Activated naive CD4-positive, alpha-beta T cell treated with anti-CD3 and anti-CD28 coated beads, Interleukin-2, amount 10 ng/mL, durations not matched to agents 7 days and 5 days (primary cell): ENCODE results near the gene MED13L.
"Not testable (repeated sequence)": the region's sequence is repeated elsewhere in the genome, so short reads cannot be mapped to it uniquely, and the experiment has no call there.

Experiments
- CTCF ChIA-PET: fragments of 350-600 bp; sonication (Branson Sonifier 250); formaldehyde crosslinking; loops from one replicate; lab custom pipeline; 2021; ENCODE audit warnings: antibody characterized with exemption; lab: Charles Lee
- DNase-seq: peaks from one replicate; pipeline ENCODE4 v3.0.0-alpha.2; 2020
- H3K27ac Mint-ChIP-seq: one replicate; pipeline ENCODE4 v1.8.0; 2021; ENCODE audit warnings: mild to moderate bottlenecking, moderate library complexity, mixed read lengths
- H3K27me3 Mint-ChIP-seq: one replicate; pipeline ENCODE4 v1.8.0; 2021; ENCODE audit warnings: mild to moderate bottlenecking, mixed read lengths
- H3K36me3 Mint-ChIP-seq: one replicate; pipeline ENCODE4 v1.8.0; 2021; ENCODE audit warnings: mixed read lengths
- H3K4me1 Mint-ChIP-seq: one replicate; pipeline ENCODE4 v1.8.0; 2021; ENCODE audit warnings: mixed read lengths
- H3K4me3 Mint-ChIP-seq: one replicate; pipeline ENCODE4 v1.8.0; 2021; ENCODE audit warnings: mild to moderate bottlenecking, moderate library complexity, mixed read lengths
- H3K9me3 Mint-ChIP-seq: one replicate; pipeline ENCODE4 v1.8.0; 2021; ENCODE audit warnings: mixed read lengths

Gene MED13L

DNA sequence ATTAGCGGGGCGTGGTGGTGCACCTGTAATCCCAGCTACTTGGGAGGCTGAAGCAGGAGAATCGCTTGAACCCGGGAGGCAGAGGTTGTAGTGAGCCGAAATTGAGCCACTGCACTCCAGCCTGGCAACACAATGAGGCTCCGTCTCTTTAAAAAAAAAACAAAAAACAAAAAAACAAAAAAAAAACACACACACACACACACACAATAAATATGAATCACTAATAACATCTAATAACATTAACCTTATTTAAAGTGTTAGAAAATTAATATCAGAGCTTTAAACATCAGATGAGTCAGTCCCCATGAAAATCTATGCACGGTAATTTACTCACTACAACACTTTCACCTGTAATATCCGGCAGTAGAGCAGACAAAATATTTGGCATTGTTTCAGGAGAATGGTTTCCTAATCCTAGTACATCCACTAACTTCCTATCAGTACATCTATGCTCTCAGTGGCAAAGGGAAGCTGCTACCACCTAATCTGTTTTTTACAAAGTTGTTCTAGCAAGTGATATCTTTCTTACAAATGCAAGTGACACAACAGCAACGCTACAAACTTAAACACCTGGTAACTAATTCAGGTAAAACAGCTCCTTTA is 36.2 kb downstream of the MED13L start:
- peaks cover 1% of the 10 kb centered on the region for H3K36me3 Mint-ChIP-seq
- no peak for DNase-seq
- CTCF ChIA-PET: interaction anchor here (0.5 kb wide), 1 partner anchor 117 kb away, joined by 3 read pairs; no protein-coding TSS in a partner anchor
- H3K27me3 Mint-ChIP-seq: no peaks in the 10 kb centered on the region
- H3K4me3 Mint-ChIP-seq: no peak overlapping the region
- peaks cover 43% of the 10 kb centered on the region for H3K4me1 Mint-ChIP-seq
- no peaks in the 10 kb centered on the region for H3K9me3 Mint-ChIP-seq
- H3K27ac Mint-ChIP-seq: no peak overlapping the region

DNA sequence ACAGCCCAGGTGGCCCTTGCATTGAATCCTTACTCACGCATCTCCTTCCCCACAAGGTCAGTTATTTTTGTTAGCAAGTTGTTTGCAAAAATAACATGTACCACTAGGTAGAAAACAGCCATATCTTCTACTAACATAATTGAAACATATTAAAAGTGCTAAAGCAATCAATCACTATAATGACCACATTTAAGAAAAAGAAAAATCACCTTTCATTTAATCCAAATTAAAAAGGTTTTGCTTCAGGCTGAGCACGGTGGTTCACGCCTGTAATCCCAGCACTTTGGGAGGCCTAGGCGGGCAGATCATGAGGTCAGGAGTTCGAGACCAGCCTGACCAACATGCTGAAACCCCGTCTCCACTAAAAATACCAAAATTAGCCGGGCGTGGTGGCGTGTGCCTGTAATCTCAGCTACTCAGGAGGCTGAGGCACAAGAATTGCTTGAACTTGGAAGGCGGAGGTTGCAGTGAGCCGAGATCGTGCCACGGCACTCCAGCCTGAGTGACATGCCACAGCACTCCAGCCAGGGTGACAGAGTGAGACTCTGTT is 38.8 kb downstream of the MED13L start:
- not testable (repeated sequence) for H3K4me3 Mint-ChIP-seq, DNase-seq, H3K27ac Mint-ChIP-seq, H3K27me3 Mint-ChIP-seq, H3K36me3 Mint-ChIP-seq, H3K9me3 Mint-ChIP-seq
- peaks cover 27% of the 10 kb centered on the region for H3K4me1 Mint-ChIP-seq
- CTCF ChIA-PET: interaction anchor here (0.7 to 3.6 kb wide), 4 partner anchors 37 to 371 kb away, joined by 3 to 28 read pairs (median 4); no protein-coding TSS in a partner anchor

DNA sequence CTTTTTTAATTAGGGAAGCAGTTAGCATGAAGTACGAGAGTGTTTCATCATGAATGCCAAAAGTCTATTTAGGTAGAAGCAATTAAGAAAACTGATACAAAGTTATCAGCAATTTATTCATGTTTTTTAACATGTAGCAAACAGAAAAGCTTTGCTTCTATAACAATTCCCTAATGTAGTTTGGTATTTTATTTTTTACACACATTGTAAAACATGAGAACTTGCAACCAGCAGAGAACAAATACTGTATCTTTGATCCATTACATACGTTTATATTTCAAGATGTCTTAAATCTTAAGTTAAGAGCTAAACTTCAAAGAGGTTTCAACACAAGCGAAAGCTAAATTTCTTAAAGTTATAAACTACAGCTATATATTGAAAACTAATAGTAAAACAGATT is 39.3 kb downstream of the MED13L start:
- H3K27me3 Mint-ChIP-seq: no peaks in the 10 kb centered on the region

DNA sequence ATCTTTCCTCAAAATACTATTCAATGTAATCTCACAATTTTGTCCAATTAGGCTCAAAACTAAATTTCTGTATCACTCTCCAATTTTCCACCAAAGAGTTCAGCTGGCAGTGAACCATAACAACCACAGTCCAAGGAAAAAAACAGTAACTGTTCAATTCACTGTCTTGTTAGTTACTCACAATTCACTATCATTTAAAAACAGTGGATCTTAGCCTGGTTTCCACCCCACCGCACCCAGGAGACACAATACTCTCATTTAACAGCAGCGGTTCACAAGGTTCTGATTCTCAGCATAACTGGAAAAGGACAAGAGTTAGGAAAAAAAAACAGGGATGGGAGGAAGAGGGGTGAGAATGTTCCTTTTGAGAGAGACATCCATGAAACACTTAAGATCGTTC is 40.5 kb downstream of the MED13L start:
- CTCF ChIA-PET: interaction anchor here (1.0 to 3.6 kb wide), 7 partner anchors 21 to 239 kb away, joined by 3 to 28 read pairs (median 6); no protein-coding TSS in a partner anchor
- Mint-ChIP-seq H3K27ac (no peak overlapping the region), H3K9me3 (no peaks in the 10 kb centered on the region), H3K27me3 (no peaks in the 10 kb centered on the region), H3K4me3 (no peak overlapping the region), H3K36me3 (peaks cover 3% of the 10 kb centered on the region), H3K4me1 (peaks cover 23% of the 10 kb centered on the region)
- DNase-seq: no peak

More for the DNA sequence above, 39.3 kb downstream of the MED13L start:
- Mint-ChIP-seq H3K9me3 (no peaks in the 10 kb centered on the region), H3K27ac (no peak overlapping the region), H3K36me3 (peaks cover 3% of the 10 kb centered on the region), H3K4me1 (peaks cover 23% of the 10 kb centered on the region), H3K4me3 (no peak overlapping the region)
- DNase-seq: no peak
- CTCF ChIA-PET: interaction anchor here (1.0 to 3.6 kb wide), 4 partner anchors 37 to 223 kb away, joined by 3 to 28 read pairs (median 4); no protein-coding TSS in a partner anchor

DNA sequence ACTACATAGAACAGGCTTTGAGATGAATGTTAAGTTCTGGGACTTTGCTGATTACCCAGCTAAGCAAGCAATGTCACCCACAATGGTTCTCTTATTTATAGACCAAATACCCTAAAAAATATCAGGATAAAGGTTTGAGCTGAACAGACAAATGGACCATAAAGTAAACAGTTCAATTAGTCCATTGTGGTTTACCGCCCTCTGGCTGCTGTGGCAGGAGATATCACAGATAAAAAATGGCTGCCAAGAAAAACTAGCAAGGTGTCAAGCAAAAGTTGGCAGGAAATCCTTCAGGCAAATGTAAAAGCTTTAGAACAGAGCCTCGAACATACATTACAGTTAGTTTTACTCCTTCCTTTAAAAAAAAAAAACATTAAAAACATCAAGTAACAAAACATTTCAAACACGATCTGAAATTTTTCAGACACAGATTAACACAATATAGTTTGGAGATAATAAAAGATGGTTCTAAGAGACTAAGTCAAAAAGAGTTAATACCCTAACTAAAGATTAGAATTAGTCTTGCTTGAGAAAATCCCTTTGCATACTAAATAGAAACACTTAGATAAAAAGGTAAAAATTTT is 41.3 kb downstream of the MED13L start:
- peak; percentile 62 for DNase-seq
- peaks cover 3% of the 10 kb centered on the region for H3K36me3 Mint-ChIP-seq
- no peaks in the 10 kb centered on the region for H3K9me3 Mint-ChIP-seq
- peaks cover 21% of the 10 kb centered on the region for H3K4me1 Mint-ChIP-seq
- peak overlapping the region; percentile 68 for H3K27ac Mint-ChIP-seq
- no peak overlapping the region for H3K4me3 Mint-ChIP-seq
- CTCF ChIA-PET: interaction anchor here (0.6 to 3.6 kb wide), 29 partner anchors 8 to 473 kb away, joined by 3 to 28 read pairs (median 4); no protein-coding TSS in a partner anchor
- H3K27me3 Mint-ChIP-seq: no peaks in the 10 kb centered on the region

DNA sequence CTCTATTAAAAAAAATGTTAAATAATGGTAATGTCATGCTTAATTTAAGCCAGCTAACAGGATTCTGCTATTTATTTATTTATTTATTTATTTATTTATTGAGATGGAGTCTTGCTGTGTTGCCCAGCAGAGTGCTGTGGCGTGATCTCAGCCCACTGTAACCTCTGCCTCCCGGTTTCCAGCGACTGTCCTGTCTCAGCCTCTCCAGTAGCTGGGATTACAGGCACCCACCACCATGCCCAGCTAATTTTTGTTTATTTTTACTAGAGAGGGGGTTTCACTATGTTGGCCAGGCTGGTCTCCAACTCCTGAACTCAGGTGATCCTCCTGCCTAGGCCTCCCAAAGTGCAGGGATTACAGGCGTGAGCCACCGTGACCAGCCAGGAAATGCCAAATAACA is 43.3 kb downstream of the MED13L start:
- CTCF ChIA-PET: interaction anchor here (1.3 kb wide), 1 partner anchor 93 kb away, joined by 6 read pairs; no protein-coding TSS in a partner anchor

DNA sequence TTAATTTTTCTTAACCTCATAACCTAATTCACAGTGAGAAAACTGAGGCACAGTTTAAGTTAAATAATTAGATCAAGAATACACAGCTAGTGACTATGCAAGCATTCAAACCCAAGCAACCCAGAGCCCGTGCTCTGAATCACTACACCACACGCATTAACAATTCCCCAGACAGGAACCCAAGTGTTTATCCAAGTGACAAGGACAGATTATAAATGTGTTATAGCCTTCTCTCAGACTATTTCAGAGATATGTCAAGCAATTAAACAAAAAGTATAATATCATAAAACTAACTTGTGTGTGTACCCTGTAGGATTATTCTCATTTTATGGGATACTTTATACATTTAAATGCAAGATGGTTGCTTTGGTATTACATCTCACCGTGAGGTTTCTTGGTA is 43.8 kb downstream of the MED13L start:
- Mint-ChIP-seq H3K27me3 (no peaks in the 10 kb centered on the region), H3K4me1 (peaks cover 21% of the 10 kb centered on the region), H3K9me3 (no peaks in the 10 kb centered on the region), H3K27ac (no peak overlapping the region), H3K4me3 (no peak overlapping the region), H3K36me3 (peaks cover 6% of the 10 kb centered on the region)
- no peak for DNase-seq
- CTCF ChIA-PET: interaction anchor here (1.3 kb wide), 1 partner anchor 92 kb away, joined by 6 read pairs; no protein-coding TSS in a partner anchor

More for the DNA sequence above, 43.3 kb downstream of the MED13L start:
- H3K27me3 Mint-ChIP-seq, H3K36me3 Mint-ChIP-seq, H3K27ac Mint-ChIP-seq, H3K9me3 Mint-ChIP-seq, H3K4me3 Mint-ChIP-seq, DNase-seq: not testable (repeated sequence)
- H3K4me1 Mint-ChIP-seq: peaks cover 21% of the 10 kb centered on the region

DNA sequence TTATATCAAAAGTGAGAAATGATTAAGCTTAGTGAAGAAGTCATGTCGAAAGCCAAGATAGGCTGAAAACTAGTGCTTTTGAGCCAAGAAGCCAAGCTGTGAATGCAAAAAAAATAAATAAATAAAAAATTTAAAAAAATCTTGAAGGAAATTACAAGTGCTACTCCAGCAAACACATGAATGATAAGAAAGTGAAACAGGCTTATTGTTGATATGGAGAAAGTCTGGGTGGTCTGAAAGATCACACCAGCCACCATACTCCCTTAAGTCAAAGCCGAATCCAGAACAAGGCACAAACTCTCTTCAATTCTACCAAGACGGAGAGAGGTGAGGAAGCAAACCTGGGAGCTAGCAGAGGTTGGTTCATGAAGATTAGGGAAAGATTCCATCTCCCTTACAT is 49.7 kb downstream of the MED13L start:
- H3K36me3 Mint-ChIP-seq: peaks cover 14% of the 10 kb centered on the region
- no peak for DNase-seq
- no peaks in the 10 kb centered on the region for H3K9me3 Mint-ChIP-seq
- no peak overlapping the region for H3K27ac Mint-ChIP-seq
- CTCF ChIA-PET: interaction anchor here (1.1 kb wide), 1 partner anchor 9 kb away, joined by 3 read pairs; no protein-coding TSS in a partner anchor
- no peak overlapping the region for H3K4me3 Mint-ChIP-seq
- H3K4me1 Mint-ChIP-seq: no peaks in the 10 kb centered on the region
- no peaks in the 10 kb centered on the region for H3K27me3 Mint-ChIP-seq

DNA sequence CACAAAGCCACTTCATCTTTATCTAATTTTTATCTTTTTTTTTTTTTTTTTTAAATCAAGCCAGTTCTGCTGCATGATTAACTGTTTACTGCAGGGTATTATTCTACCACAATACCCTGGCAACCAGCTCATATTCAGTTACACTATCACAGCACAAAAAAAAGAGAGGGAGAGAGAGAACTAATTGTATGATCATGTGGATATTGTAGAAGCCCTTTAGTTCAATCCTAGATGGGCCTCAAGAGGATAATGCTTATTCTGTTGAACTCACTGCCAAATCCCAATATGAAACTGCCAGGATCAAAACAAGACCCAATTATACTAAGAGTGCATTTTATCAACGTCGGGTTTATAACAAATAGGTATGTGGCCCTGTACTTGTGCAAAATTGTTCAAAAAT is 51.5 kb downstream of the MED13L start:
- Mint-ChIP-seq H3K4me3 (no peak overlapping the region), H3K9me3 (no peaks in the 10 kb centered on the region), H3K36me3 (peaks cover 13% of the 10 kb centered on the region), H3K27me3 (no peaks in the 10 kb centered on the region), H3K27ac (no peak overlapping the region), H3K4me1 (no peaks in the 10 kb centered on the region)
- DNase-seq: no peak
- CTCF ChIA-PET: interaction anchor here (0.7 kb wide), 1 partner anchor 942 kb away, joined by 3 read pairs; no protein-coding TSS in a partner anchor

DNA sequence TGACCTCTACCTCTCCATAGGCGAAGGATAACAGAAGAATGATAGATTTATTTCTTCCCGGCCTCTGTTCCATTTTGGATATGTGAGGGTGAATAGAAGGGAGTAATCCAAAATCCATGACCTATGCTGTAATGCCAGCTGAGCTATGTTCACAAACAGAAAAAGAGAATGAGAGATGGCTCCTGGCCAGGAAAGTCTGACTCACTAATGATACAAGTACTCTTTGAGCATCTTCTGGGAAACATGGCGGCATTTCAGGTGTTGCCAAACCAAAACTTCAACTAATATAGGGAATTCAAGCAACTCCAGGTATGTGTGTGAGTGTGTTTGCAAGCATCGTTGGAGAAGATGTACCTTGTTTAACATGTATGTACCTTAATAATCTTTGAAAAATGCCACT is 55.1 kb downstream of the MED13L start:
- no peak overlapping the region for H3K27ac Mint-ChIP-seq
- no peak overlapping the region for H3K4me3 Mint-ChIP-seq
- CTCF ChIA-PET: interaction anchor here (1.1 kb wide), 1 partner anchor 14 kb away, joined by 3 read pairs; no protein-coding TSS in a partner anchor
- H3K4me1 Mint-ChIP-seq: no peaks in the 10 kb centered on the region
- H3K36me3 Mint-ChIP-seq: peaks cover 7% of the 10 kb centered on the region
- H3K27me3 Mint-ChIP-seq: no peaks in the 10 kb centered on the region
- no peaks in the 10 kb centered on the region for H3K9me3 Mint-ChIP-seq
- no peak for DNase-seq

DNA sequence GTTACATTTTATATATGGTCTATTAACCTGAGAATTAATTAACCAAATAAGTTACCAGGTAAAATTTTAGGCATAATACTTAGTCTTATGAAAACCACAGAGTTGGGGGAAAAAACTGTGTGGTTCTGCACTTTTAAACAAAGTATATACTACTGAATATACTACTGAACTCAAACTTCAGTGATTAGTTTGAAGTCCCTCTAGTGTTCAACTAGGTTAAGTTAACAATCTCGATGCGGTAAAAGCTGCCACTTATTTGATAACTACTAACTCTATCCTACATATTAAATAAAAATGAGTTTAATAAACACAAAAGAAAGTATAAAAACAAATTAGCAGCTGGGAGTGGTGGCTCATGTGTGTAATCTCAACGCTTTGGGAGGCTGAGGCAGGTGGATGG is 56.7 kb downstream of the MED13L start:
- Mint-ChIP-seq H3K36me3 (peaks cover 2% of the 10 kb centered on the region), H3K4me3 (no peak overlapping the region), H3K4me1 (no peaks in the 10 kb centered on the region), H3K9me3 (no peaks in the 10 kb centered on the region), H3K27me3 (no peaks in the 10 kb centered on the region), H3K27ac (no peak overlapping the region)
- no peak for DNase-seq
- CTCF ChIA-PET: interaction anchor here (0.6 kb wide), 1 partner anchor 221 kb away, joined by 3 read pairs; no protein-coding TSS in a partner anchor

DNA sequence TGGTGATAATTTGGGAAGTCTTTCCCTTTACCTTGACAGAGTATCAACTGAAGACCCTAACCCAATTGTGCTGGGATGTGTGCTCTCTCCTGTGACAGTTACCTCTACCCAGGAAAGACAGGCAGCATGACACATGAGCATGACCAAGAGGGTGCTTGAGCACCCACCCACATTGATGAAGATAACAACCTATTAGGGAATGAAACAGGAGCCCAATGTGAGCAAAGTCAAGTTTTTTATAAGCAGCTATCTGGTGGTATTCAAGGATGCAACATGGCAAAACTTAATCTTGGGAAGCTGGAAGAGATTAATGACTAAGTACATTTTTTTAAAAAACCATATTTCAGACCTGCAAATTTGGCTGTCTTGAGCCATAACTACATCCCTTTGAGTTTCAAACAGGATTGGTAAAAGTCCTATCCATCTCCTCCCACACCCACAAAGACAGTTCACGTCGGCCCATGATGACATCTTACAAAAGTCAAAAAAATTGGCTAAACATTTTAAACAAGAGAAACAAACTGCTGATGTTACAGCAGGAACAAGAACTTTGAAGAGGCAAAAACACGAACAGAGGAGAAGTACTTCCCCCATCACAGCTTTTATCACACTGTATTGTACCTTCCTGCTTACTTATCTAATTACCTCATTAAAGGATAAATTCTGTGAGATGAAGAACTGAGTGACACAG is 60.3 kb downstream of the MED13L start:
- H3K27me3 Mint-ChIP-seq: no peaks in the 10 kb centered on the region
- no peaks in the 10 kb centered on the region for H3K9me3 Mint-ChIP-seq
- no peak overlapping the region for H3K27ac Mint-ChIP-seq
- DNase-seq: no peak
- H3K36me3 Mint-ChIP-seq: no peaks in the 10 kb centered on the region
- H3K4me1 Mint-ChIP-seq: peaks cover 10% of the 10 kb centered on the region
- CTCF ChIA-PET: no interaction called here
- no peak overlapping the region for H3K4me3 Mint-ChIP-seq

DNA sequence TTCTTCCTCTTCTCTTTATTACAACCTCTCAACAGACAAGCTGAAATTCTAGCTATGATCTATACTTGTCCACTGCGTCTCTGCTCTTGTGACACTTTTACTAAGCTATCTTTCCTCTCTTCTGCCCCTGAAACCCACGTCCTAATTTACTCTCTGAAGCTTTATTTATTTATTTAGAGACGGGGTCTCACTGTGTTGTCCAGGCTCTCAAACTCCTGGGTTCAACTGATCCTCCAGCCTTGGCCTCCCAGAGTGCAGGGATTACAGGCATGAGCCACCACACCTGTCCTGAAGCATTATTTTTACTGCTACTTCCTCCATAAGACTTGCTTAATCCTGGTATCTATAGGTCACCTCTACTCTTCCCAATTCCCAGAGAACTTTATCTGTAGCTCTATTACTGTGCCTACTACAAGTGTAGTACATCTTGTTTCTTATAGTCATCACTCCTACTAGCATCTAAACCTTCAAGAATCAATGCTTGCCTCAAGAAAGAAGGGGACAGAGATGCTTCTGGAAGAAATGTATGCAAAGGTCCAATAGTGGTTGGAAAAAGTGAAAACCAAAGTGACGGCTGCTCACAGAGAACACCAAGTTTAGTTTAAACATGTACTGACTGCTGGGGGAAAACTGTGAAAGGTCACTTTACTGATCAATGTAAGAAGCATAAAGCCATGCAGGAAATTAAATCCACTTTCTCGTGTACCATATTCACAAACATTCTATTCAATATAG is 61.3 kb downstream of the MED13L start:
- DNase-seq: no peak
- no peaks in the 10 kb centered on the region for H3K27me3 Mint-ChIP-seq
- H3K4me3 Mint-ChIP-seq: no peak overlapping the region
- H3K36me3 Mint-ChIP-seq: no peaks in the 10 kb centered on the region
- peaks cover 10% of the 10 kb centered on the region for H3K4me1 Mint-ChIP-seq
- no peaks in the 10 kb centered on the region for H3K9me3 Mint-ChIP-seq
- CTCF ChIA-PET: interaction anchor here (0.9 to 1.7 kb wide), 2 partner anchors 20 to 46 kb away, joined by 3 to 4 read pairs; no protein-coding TSS in a partner anchor
- no peak overlapping the region for H3K27ac Mint-ChIP-seq
